Measurements from ENCODE around the gene TUBA3C. TPM values are rescaled to one million over a fixed set of nuclear protein-coding genes. Genes with fewer than 3 reads are reported as not detected.

Gene TUBA3C
- total and polyA plus RNA-seq, 2 experiments from 2014 or later: not detected

DNA sequence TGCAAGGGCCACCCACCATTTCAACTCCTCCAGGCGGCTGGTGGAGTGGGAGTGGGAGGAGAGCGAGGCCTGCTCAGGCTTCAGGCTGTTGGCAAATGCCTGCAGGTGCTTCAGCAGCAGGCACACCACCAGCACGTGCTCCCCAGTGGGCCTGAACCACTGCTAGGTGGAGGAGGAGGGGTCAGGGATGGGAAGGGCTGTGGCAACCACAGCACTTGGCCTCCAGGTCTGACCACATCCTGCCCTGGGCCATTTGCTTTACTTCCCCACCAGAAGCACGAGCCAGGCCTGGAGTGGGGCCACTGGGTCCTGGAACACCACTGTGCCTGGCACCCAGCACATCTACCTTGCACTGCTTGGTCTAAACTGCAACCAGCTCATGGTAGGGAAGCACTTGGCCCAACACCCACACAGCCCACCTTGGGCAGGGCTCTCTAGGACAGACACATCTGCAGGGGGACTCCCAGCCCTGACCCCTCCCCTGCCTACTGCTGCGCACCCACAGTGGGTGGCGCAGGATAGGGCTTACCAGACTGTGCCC, 26.2 kb downstream of the TUBA3C start:
- no peak overlapping the region for H3K27ac Mint-ChIP-seq

More for the DNA sequence above, 26.2 kb downstream of the TUBA3C start:
- Mint-ChIP-seq H3K4me3 (no peak overlapping the region), H3K36me3 (ENCODE audit: low read depth) (peaks cover 50% of the 10 kb centered on the region), H3K4me1 (no peaks in the 10 kb centered on the region; the same call in 2 of the 3 replicates), H3K9me3 (peaks cover 97% of the 10 kb centered on the region), H3K27me3 (ENCODE audit: insufficient read depth, low read depth, poor library complexity) (peaks cover 11% of the 10 kb centered on the region)
- Histone ChIP-seq H3K79me2 (replicated peaks; ENCODE audit: insufficient read depth) (no peaks in the 10 kb centered on the region), H4K20me1 (replicated peaks; ENCODE audit: insufficient read depth) (no peaks in the 10 kb centered on the region), H3K4me2 (no peak overlapping the region), H3K27me3 (ENCODE audit: insufficient read depth) (no peaks in the 10 kb centered on the region), H3K9me2 (ENCODE audit: insufficient read depth) (no peaks in the 10 kb centered on the region), H3K27ac (ENCODE audit: low read depth) (no peak overlapping the region), H3K4me1 (ENCODE audit: insufficient read depth) (no peaks in the 10 kb centered on the region), H3F3A (replicated peaks; ENCODE audit: low read depth) (no peaks in the 10 kb centered on the region), H2AFZ (no peak overlapping the region), H3K4me3 (no peak overlapping the region), H3K36me3 (ENCODE audit: insufficient read depth) (no peaks in the 10 kb centered on the region)
- no peak for ATAC-seq
- no peak for DNase-seq (ENCODE audit: low spot score)
- TF ChIP-seq, protein P1, sequence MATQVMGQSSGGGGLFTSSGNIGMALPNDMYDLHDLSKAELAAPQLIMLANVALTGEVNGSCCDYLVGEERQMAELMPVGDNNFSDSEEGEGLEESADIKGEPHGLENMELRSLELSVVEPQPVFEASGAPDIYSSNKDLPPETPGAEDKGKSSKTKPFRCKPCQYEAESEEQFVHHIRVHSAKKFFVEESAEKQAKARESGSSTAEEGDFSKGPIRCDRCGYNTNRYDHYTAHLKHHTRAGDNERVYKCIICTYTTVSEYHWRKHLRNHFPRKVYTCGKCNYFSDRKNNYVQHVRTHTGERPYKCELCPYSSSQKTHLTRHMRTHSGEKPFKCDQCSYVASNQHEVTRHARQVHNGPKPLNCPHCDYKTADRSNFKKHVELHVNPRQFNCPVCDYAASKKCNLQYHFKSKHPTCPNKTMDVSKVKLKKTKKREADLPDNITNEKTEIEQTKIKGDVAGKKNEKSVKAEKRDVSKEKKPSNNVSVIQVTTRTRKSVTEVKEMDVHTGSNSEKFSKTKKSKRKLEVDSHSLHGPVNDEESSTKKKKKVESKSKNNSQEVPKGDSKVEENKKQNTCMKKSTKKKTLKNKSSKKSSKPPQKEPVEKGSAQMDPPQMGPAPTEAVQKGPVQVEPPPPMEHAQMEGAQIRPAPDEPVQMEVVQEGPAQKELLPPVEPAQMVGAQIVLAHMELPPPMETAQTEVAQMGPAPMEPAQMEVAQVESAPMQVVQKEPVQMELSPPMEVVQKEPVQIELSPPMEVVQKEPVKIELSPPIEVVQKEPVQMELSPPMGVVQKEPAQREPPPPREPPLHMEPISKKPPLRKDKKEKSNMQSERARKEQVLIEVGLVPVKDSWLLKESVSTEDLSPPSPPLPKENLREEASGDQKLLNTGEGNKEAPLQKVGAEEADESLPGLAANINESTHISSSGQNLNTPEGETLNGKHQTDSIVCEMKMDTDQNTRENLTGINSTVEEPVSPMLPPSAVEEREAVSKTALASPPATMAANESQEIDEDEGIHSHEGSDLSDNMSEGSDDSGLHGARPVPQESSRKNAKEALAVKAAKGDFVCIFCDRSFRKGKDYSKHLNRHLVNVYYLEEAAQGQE (IDR thresholded peaks at IDR 0.05; ENCODE audit: unreplicated experiment): no peak
- TF ChIP-seq ZNF331 (CRISPR knock-in tag; IDR thresholded peaks at IDR 0.05; ENCODE audit: low read depth): no peak
- TF ChIP-seq STAT1 (IDR thresholded peaks at IDR 0.05; ENCODE audit: unreplicated experiment): no peak
- no peak for TF ChIP-seq ZNF114 (CRISPR knock-in tag; IDR thresholded peaks at IDR 0.05)
- TF ChIP-seq, protein P2, sequence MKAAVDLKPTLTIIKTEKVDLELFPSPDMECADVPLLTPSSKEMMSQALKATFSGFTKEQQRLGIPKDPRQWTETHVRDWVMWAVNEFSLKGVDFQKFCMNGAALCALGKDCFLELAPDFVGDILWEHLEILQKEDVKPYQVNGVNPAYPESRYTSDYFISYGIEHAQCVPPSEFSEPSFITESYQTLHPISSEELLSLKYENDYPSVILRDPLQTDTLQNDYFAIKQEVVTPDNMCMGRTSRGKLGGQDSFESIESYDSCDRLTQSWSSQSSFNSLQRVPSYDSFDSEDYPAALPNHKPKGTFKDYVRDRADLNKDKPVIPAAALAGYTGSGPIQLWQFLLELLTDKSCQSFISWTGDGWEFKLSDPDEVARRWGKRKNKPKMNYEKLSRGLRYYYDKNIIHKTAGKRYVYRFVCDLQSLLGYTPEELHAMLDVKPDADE (IDR thresholded peaks at IDR 0.05): no peak
- no peak for TF ChIP-seq EZH2 (IDR thresholded peaks at IDR 0.05; ENCODE audit: low read depth, unreplicated experiment)
- no peak for TF ChIP-seq EZH2phosphoT487 (IDR thresholded peaks at IDR 0.05; ENCODE audit: unreplicated experiment)
- TF ChIP-seq, protein P3, sequence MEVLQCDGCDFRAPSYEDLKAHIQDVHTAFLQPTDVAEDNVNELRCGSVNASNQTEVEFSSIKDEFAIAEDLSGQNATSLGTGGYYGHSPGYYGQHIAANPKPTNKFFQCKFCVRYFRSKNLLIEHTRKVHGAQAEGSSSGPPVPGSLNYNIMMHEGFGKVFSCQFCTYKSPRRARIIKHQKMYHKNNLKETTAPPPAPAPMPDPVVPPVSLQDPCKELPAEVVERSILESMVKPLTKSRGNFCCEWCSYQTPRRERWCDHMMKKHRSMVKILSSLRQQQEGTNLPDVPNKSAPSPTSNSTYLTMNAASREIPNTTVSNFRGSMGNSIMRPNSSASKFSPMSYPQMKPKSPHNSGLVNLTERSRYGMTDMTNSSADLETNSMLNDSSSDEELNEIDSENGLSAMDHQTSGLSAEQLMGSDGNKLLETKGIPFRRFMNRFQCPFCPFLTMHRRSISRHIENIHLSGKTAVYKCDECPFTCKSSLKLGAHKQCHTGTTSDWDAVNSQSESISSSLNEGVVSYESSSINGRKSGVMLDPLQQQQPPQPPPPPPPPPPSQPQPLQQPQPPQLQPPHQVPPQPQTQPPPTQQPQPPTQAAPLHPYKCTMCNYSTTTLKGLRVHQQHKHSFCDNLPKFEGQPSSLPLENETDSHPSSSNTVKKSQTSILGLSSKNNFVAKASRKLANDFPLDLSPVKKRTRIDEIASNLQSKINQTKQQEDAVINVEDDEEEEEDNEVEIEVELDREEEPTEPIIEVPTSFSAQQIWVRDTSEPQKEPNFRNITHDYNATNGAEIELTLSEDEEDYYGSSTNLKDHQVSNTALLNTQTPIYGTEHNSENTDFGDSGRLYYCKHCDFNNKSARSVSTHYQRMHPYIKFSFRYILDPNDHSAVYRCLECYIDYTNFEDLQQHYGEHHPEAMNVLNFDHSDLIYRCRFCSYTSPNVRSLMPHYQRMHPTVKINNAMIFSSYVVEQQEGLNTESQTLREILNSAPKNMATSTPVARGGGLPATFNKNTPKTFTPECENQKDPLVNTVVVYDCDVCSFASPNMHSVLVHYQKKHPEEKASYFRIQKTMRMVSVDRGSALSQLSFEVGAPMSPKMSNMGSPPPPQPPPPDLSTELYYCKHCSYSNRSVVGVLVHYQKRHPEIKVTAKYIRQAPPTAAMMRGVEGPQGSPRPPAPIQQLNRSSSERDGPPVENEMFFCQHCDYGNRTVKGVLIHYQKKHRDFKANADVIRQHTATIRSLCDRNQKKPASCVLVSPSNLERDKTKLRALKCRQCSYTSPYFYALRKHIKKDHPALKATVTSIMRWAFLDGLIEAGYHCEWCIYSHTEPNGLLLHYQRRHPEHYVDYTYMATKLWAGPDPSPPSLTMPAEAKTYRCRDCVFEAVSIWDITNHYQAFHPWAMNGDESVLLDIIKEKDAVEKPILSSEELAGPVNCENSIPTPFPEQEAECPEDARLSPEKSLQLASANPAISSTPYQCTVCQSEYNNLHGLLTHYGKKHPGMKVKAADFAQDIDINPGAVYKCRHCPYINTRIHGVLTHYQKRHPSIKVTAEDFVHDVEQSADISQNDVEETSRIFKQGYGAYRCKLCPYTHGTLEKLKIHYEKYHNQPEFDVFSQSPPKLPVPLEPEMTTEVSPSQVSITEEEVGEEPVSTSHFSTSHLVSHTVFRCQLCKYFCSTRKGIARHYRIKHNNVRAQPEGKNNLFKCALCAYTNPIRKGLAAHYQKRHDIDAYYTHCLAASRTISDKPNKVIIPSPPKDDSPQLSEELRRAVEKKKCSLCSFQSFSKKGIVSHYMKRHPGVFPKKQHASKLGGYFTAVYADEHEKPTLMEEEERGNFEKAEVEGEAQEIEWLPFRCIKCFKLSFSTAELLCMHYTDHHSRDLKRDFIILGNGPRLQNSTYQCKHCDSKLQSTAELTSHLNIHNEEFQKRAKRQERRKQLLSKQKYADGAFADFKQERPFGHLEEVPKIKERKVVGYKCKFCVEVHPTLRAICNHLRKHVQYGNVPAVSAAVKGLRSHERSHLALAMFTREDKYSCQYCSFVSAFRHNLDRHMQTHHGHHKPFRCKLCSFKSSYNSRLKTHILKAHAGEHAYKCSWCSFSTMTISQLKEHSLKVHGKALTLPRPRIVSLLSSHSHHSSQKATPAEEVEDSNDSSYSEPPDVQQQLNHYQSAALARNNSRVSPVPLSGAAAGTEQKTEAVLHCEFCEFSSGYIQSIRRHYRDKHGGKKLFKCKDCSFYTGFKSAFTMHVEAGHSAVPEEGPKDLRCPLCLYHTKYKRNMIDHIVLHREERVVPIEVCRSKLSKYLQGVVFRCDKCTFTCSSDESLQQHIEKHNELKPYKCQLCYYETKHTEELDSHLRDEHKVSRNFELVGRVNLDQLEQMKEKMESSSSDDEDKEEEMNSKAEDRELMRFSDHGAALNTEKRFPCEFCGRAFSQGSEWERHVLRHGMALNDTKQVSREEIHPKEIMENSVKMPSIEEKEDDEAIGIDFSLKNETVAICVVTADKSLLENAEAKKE (CRISPR knock-in tag; IDR thresholded peaks at IDR 0.05): no peak
- TF ChIP-seq, protein P4, sequence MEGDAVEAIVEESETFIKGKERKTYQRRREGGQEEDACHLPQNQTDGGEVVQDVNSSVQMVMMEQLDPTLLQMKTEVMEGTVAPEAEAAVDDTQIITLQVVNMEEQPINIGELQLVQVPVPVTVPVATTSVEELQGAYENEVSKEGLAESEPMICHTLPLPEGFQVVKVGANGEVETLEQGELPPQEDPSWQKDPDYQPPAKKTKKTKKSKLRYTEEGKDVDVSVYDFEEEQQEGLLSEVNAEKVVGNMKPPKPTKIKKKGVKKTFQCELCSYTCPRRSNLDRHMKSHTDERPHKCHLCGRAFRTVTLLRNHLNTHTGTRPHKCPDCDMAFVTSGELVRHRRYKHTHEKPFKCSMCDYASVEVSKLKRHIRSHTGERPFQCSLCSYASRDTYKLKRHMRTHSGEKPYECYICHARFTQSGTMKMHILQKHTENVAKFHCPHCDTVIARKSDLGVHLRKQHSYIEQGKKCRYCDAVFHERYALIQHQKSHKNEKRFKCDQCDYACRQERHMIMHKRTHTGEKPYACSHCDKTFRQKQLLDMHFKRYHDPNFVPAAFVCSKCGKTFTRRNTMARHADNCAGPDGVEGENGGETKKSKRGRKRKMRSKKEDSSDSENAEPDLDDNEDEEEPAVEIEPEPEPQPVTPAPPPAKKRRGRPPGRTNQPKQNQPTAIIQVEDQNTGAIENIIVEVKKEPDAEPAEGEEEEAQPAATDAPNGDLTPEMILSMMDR (conservative IDR thresholded peaks at IDR 0.05; ENCODE audit: low read depth in 2 of 2): no peak
- no peak for TF ChIP-seq CREB1 (CRISPR knock-in tag; IDR thresholded peaks at IDR 0.05; ENCODE audit: low read depth)
- no peak for TF ChIP-seq POLR2AphosphoS5 (IDR thresholded peaks at IDR 0.05; ENCODE audit: low read depth)
- no peak for TF ChIP-seq NANOG (IDR thresholded peaks at IDR 0.05; ENCODE audit: borderline replicate concordance)
- no peak for TF ChIP-seq JUNB (IDR thresholded peaks at IDR 0.05; ENCODE audit: unreplicated experiment)
